NCI-H1417 (cell line): ENCODE results near the gene KCNN3.

Experiments used
- DNase-seq, 3 experiments: peaks; one replicate each; lab custom pipeline; 2025; lab: John Stamatoyannopoulos, UW

KCNN3 gene

DNA sequence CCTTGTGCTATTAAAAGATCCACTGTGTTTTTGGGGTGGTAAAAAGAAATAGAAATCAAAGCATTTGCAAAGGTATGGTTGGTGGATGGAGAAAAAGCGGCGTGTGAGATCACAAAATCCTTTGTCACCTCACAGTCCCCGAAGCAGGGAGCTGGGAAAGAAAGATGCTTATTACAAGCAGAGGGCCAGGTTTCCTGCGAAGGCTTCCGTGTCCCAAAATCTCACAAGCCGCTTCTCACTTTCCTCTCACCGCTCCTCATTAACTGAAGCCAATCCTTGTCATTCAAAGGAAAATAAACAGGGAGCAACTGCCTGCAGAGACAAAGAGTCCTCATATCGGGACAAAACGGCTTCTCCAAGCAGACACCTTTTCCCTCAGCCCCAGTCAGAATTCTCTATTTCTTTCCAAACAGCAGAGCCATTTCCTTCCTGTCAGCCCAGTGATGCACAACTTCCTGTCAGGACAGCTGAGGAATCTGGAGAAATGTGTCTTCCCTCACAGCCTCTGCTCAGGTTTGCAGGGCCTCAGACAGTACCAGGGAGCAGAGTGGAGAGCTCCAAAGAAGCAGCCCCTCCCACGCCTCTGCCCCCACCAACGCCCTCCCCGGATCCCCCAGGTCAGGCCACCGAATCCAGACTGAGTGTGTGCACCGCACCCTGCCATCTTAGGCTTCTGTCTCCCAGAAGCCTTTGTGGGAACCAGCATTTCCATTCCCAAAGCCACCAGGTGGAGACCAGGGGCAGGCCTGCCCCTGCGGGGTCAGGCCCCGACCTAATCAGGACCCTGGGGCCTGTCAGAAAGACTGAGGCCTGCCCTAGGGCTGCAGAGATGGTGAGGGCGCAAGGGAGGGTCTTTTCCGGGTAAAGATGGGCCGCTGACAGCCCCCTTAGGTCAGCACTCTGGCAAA is 29.6 kb downstream of the KCNN3 start:
- peak in 1 of 3 experiments; percentile 13 for DNase-seq

DNA sequence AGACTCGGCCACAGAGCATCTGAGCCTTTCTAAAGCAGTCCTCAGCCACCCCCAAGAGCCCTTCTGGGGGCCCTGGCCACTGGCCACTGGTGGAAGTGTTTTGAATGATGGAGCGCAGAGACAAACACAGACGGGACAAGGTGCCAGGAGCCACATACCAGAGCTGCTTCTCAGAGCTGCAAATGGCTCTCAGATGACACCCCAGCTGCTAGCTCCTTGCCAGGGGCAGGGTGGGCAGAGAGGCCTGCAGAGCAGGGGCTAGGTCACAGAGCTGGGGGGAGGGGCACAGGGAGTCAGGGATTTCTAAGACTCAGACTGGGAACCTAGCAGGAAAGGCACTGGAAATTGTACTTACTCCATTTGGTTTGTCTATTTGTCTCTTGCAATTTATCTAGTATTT is 30.4 kb downstream of the KCNN3 start:
- no peak for DNase-seq

DNA sequence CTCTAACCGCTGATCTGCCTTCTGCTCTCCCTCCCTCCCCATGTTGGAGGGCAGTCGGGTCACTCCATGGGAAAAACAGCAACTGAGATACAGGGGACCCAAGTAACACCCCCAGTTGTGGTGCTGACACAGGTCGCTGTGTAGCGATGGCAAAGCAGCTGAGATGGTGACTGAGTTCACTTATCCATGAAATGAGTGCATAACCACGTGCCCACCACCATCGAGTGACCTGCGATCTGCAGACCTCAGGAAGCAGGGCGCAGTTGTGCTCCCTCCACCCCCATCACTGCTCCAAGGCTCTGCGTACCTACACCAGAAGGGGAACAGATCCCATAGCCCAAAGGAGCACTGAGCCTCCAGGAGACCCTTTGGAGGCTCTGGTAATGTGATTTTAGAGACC is 31.1 kb downstream of the KCNN3 start:
- DNase-seq: no peak

DNA sequence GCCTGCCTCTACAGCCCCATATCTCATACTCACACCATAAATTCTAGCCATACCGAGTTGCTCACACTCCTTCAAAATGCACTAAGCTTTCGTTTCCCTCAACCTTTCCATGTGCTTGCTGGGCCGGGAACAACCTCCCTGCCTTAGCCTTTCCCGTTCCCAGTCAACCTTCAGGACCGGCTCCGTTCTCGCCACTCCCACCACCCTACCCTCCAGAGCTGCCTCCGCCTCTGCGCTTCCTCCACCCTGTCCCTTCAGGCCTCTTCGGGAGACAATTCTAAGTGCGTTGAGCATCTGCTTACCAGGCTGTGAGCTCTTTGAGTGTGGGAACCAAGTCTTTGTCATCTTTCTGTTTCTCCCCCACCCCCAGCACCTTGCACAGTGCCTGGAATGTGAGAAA is 31.6 kb downstream of the KCNN3 start:
- DNase-seq: no peak

DNA sequence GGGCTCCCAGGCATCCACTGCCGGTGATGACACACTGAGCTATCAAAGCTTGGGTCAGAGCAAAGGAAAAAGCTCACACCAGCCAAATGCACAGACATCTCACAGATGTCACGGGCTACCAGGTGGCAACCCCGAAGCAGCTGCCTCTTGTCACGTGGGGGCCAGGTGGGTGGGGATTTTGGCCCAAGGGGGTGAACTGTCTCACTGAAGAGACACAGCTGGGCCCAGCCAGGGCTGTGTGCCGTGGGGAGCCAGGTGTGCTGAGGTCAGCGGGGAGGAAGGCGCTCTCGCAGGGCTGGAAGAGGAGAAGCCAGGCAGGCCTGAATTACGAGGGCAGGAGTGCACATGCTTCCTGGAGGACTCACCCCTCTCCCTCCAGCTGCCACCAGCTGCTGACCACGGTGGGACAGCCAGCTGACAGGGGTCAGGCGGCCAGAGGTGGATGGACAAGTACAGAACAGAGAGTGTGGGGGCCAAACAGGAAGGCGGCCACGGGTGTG is 32.4 kb downstream of the KCNN3 start:
- DNase-seq: peak; percentile 85 to 92 (median 87)

DNA sequence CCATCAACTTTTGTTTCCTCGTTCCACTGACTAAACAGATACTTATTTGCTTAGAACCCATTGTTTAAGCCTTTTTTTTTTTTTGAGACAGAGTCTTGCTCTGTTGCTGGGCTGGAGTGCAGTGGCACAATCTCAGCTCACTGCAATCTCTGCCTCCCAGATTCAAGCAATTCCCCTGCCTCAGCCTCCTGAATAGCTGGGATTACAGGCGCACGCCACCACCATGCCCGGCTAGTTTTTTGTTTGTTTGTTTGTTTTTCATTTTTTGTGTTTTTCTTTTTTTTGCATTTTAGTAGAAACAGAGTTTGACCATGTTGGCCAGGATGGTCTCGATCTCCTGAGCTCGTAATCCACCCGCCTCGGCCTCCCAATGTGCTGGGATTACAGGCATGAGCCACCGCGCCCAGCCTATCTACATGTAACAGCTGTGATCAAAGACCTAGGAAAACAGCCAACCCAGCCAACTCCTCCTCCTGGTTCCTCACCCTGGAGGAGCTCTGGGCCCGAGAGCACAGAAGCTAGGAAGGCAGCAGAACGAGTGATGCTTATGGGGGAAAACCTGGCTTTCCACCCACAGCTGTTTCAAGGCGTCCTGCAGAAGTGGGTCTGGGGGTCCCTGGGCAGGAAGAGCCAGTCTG is 32.9 kb downstream of the KCNN3 start:
- DNase-seq: peak in 2 of 3 experiments; percentile 63 to 73

DNA sequence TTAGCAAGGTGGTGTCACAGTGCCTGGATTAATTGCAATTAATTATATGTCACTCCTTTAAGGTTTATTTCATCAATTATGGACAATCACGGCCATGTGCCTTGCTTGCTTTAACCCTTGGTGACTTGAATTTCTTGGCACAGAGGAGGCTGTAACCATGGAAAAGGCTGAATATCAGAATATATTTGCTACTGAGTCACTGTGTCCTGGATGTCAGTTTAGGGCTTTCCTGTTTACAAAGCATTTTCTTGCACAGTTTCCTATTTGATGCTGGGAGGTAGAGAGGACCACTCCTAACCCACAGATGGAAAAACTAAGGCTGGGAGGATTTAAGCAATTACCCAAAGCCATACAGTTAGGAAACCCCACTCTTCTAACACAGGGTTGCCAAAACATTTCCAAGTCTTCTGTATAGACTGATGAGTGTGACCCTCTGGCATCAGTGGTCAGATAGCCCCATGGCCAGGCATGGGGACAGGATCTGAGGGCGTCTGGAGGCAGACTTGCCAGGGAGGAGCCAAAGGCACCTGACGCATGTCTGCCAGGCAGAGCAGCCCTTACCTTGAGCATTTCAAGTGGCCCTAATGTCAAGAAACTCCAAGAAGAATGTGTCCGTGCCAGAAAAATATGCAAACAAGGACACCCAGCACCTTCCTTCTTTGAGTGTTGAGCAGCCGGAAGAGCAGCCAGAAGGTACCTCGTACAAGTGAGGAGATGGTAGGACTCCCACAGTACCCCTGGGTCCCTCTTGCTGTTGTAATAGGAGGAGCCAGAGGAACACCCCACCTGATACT is 34.4 kb downstream of the KCNN3 start:
- DNase-seq: peak in 2 of 3 experiments; percentile 41 to 43

DNA sequence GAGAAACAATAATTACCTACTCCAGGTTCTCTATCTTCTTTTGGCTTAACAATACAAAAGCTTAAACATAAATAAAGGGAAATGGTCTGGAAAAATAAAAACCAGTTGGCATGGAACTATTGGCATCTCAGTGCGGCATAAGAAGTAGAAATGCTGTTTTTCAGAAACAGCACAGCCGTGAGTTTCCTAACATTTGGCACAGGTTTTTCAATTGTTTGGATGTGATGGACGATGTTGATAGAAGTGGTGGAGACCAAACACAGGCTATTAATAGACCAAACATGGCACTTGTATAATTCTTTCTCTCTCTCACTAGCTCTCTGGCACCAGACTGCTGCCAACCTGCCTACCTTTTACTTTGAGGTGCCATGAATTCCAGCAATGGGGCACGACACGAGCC is 36.2 kb downstream of the KCNN3 start:
- DNase-seq: no peak

DNA sequence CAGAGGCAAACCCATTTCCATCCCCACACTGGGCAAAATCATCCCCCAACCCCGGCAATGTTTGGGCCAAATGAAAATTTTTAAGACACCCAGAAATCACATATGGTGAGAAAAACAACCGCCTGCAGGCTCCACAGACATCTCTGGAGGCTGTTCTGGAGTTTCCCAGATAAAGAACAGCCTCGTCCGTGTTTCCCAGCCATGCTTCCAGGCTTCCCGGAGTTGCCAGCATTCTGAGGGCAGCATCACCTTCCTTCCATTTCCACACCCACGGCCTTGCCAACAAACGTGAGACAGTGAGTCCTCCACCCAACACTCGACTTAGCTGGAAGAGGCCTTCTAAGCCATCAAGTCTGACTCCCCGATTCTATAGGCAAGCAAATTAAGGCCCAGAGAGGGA is 36.9 kb downstream of the KCNN3 start:
- no peak for DNase-seq

DNA sequence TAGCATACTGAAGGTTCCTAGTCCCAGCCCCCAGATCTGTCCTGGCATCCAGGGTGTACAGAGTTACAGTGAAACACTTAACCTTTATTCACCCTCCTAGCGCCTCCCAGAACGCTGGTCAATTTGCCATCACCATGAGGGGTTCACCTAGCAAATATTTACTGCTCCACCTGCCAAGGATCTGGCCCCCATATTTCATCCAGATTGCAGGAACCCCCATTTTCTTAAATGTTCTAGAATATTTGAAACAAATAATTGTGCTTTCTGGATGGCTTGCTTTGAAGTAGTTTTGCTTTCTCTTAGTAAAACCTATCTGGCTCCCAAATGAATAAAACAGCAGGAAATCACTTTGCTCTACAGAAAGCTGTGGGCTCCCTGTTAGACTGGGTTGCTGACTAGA is 37.7 kb downstream of the KCNN3 start:
- DNase-seq: peak in 1 of 3 experiments; percentile 27

DNA sequence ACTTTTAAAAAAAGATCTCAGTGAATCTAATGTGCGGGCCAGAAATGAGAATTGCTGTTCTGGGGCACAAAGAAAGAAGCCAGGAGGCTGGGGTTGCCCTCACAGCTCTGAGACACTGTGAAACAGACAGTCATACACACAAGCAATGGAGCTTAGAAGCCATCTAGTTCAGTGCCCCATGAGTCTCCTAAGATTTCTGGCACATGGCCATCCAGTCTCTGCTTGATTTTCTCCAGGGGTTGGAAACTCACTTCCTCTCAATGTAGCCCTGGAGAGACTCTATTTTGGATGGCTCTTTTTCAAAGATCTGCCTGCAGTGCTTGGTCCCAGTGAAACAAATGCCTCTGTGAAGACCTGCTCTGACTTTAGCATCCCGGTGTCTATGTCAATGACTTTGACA is 38.6 kb downstream of the KCNN3 start:
- no peak for DNase-seq

DNA sequence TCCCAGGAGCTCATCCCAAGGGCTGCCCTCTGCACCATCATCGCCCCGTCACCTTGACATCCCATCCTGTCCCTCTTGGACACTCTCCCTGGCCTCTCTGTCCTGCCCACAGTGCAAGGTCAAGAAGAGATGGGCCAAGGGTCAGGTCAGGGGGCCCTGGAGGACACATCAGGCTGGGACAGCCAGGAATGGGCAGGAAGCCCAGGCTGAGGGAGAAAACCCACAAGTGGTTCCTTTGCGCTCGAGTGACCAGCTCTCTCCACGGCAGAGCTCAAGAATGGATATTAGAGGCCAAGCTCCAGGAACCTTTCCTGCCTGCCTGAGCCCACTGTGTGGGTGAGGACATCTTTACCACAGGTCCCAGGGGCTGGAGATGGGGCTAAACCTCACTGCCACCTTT is 41.0 kb downstream of the KCNN3 start:
- DNase-seq: no peak

DNA sequence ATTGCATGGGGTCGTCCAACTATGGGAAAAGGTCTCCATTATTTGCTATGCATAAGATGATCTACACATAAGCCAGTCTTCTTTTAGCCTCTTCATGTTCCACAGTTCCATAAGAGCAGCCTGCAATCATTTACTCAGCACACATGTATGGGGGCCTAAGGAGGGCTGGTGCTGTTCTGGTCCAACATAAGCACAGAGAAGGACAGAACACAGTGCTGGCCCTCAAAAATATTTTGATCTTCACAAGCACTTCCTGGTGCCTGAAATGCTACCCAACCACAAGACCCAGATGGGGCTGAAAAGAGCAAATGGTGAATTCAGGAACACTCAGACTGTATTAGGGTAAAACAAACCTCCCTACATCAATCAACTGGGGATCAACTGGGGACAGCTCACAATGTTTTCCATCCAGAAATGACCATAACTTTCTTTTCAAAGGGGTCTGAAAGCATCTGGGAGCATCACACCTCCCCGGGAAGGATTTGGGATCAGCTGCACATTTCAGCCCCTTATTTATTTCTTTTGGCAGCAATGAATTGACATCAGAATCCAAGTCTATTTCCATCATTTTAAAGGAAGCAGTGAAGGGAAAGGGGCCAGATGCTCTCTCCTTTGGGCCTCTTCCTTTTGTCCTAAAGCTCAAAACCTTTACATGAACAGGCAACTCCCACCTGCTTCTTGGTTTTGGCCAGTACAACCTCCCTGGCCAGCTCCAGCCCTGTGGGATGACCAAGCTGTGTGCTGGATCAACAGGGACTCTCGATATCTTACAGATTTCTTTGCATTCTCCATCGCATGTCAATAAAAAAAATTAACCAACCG is 45.7 kb downstream of the KCNN3 start:
- DNase-seq: no peak

DNA sequence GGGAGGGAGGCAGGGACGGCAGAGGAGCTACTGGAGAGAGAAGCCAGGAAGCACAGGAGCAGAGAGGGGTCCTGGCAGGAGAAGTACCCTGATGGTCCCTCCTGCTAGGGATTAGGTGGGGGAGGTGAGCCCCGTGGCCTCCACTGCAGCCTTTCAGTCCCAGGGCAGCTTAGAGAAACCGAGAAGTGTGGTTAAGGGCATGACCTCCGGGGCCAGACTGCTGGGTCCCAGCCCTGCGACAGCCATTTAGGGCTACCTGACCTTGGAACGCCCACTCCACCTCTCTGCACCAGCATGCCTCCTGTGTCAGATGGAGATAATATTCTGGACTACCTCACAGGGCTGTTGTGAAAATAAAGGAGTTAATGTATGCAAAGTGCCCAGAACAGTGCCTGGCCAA is 47.4 kb downstream of the KCNN3 start:
- DNase-seq: no peak

DNA sequence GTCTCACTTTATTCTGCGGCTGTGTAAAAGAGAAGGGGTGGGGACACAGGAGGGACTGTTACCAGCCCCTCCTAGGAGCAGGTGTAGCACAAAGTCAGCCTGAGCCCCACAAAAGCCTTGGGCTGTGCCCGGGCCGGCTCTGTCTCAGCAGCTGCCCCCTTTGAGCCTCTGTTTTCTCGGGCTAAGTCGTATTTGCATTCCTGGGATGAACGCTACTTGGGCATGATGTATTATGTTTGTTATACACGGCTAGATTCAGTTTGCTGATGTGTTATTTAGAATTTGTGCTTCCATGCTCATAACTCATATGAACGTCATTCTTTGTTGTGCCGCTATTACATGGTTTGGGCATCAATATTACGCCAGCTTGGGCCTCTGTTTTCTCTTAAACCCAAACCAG is 47.8 kb downstream of the KCNN3 start:
- DNase-seq: no peak

DNA sequence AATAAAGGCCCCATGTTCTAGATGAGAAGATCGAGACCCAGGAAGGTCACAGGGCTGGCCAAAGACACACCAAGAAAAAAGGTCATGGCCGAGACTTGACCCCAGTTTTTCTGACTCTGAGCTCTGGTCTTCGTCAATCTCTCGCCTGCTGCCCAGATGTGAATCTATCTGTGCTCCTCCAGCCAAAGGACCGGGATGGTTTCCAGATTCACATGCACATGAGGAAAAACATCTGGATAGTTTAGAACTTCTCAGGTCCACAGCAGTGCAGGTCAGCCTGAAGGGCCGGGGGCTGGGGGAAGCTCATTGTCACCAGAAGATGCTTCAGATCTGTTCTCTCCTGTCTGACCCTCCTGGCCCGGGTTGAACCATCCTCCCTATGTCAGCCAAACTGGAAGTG is 49.0 kb downstream of the KCNN3 start:
- DNase-seq: no peak

DNA sequence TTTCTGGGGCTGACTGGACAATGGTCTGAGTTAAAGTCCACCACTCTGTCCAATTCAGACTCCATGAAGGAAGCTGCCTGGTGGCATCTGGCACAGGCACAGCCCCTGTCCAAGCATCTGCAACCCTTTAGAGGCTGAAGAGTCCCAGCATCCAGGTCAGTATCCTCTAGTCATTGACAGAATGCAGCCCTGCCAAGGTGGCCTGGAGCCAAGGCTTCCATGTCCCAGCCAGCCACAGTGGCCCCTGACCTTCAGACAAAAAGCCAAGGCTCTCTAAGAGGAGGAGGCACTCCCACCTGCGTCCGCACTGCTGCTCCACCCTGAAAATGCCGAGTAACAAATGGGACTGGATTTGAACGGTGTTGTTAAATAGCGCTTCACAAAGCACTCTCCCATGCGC is 49.4 kb downstream of the KCNN3 start:
- no peak for DNase-seq

DNA sequence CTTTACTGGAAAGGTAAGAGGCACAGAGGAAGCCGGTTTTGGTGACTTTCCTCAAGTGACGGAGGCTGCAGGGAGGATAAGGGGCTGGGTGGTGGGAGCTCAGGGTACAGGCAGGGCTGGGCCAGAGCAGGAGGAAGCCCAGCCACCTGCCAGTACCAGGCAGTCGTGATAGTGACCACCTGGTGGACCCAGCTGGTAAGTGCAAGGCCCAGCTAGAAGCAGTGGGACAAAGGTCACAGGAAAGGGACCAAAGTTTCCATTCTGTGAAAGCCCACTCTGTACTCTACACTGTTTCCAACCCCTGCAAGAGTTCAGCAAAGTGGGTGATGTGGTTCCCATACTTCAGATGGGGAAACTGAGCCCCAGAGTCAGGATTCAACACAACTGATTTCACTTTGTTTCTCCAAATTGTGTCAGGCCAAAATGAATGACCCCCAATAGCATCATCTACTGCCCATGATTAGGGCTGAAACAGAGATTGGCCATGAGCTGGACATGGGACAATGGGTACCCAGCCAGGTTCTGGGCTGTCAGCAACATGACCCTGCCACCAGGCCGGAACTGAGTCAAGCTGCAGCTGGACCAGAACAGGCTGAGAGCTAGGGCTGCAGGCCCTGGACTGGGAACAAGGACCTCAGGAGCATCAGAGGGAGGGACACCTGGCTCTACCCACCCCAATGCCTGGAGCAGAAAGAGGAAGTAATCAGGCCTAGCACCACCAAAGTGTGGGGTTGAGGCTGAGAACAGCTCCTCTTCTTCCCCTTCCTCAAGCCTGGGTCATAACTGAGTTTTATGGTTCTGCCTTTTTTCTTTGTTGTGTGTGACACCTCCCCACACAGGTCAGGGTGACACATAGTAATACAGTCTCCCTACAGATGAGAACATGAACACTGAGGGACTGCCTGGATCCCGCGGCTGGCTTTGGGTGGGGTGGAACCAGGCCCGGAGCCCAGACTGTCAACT is 50.2 kb downstream of the KCNN3 start:
- DNase-seq: peak in 2 of 3 experiments; percentile 24

DNA sequence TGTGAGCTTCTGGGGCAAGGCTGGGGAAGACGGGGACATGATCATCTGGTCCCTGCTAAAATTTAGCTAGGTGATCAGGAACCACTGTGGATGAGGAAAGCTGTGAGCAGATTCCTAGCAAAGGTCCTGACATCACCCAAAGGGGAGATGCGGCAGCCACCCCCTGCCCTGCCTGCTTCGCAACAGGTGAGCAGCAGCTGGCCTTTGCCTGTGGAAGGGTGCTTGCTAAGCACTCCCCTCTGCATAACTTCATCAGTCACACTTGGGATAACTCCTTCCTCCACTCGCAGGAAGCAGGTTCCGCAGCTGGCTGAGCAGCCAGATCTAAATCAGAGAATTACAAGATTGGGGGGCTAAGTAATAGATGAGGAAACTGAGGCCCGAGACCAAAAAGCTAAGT is 51.2 kb downstream of the KCNN3 start:
- DNase-seq: no peak

DNA sequence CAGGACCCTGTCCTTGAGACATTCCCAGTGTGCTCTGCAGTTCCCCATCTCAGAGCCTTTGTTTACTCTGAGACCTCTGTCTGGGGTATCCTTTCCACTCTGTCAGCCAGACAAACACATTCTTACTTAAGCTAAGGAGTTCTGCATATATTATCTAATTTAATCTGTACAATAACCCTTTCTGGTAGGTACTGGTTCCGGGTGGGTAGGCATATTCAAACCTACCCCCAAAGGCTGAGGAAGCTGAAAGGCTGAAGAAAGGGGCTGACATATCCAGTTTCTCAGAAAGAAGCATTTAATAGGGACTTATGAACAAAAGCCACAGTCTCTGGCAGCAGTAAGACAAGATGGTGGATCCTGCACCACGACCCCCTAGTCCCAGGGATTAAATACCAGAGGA is 53.1 kb downstream of the KCNN3 start:
- no peak for DNase-seq
